GM12878 (cell line): ENCODE measurements around the gene ACER3. TPM values are rescaled to one million over a fixed set of nuclear protein-coding genes. Genes with fewer than 3 reads are reported as not detected.

Experiments
- ATAC-seq: fragments of 200-7000 bp; cut with Tn5 transposase; 3 replicates; pipeline ENCODE4 v1.9.1; 2020; ENCODE audit warnings: mild to moderate bottlenecking, moderate library complexity
- BruUV-seq: library from RNA; stranded (reverse); fragments of 400-500 nt; replicated peaks from 2 replicates; lab custom pipeline; 2021; lab: Mats Ljungman, UMichigan
- CTCF ChIA-PET: fragments of 300-600 bp; sonication (Branson Sonifier 250); formaldehyde crosslinking; extraction: SDS; loops from one replicate; lab custom pipeline; 2021; ENCODE audit warnings: inconsistent platforms; lab: Yijun Ruan, JAX
- POLR2A ChIA-PET: fragments of 350-600 bp; formaldehyde crosslinking; extraction: SDS; loops from one replicate; lab custom pipeline; 2021; ENCODE audit warnings: inconsistent platforms; lab: Charles Lee
- RAD21 ChIA-PET: fragments of 300-600 bp; sonication (Branson Sonifier 250); formaldehyde crosslinking; loops from one replicate; lab custom pipeline; 2023; ENCODE audit warnings: antibody characterized with exemption; ENCODE audit not compliant: unreplicated experiment; lab: Charles Lee
- SMC1A ChIA-PET: fragments of 300-600 bp; sonication (Branson Sonifier 250); formaldehyde crosslinking; loops from one replicate; lab custom pipeline; 2023; ENCODE audit not compliant: unreplicated experiment, uncharacterized antibody; lab: Charles Lee
- DNase-seq: peaks from one replicate; pipeline ENCODE4 v3.0.0-alpha.2; 2011; ENCODE audit warnings: low read depth, low spot score
- FAIRE-seq: peaks from 3 replicates; lab custom pipeline; 2011; peaks lifted over from hg19 to GRCh38; lab: Jason Lieb, UNC
- H2AFZ ChIP-seq: 2 replicates; pipeline ENCODE4 v1.6.0; 2011; ENCODE audit warnings: low read depth, low read length, control low read depth; ENCODE audit not compliant: control insufficient read depth
- H3K27ac ChIP-seq: 2 replicates; pipeline ENCODE4 v1.5.1; 2011; ENCODE audit warnings: control low read depth; ENCODE audit not compliant: control insufficient read depth, insufficient read depth
- H3K27me3 ChIP-seq, 2 experiments: replicated peaks in 1 of 2; 2 replicates each; pipeline versions ENCODE4 v1.6.0 to v1.6.1; 2011; ENCODE audit warnings: low read length in 1 of 2; ENCODE audit not compliant: control insufficient read depth in 2 of 2, insufficient read depth in 2 of 2
- H3K36me3 ChIP-seq, 2 experiments: 2 replicates each; pipeline ENCODE4 v1.5.1; 2011; ENCODE audit warnings: low read length in 1 of 2; ENCODE audit not compliant: control insufficient read depth in 2 of 2, insufficient read depth in 2 of 2
- H3K4me1 ChIP-seq: 2 replicates; pipeline ENCODE4 v1.6.1; 2011; ENCODE audit warnings: mild to moderate bottlenecking, low read length, moderate library complexity, mixed read lengths; ENCODE audit not compliant: control insufficient read depth, insufficient read depth
- H3K4me2 ChIP-seq: 2 replicates; pipeline ENCODE4 v1.6.0; 2011; ENCODE audit warnings: control low read depth; ENCODE audit not compliant: control insufficient read depth, insufficient read depth
- H3K4me3 ChIP-seq: fragments of 200-600 bp; sonication (generic); 2 replicates; pipeline ENCODE4 v1.5.1; 2016
- H3K79me2 ChIP-seq: 2 replicates; pipeline ENCODE4 v1.6.0; 2011; ENCODE audit warnings: low read length; ENCODE audit not compliant: control insufficient read depth, insufficient read depth
- H3K9ac ChIP-seq: 2 replicates; pipeline ENCODE4 v1.8.0; 2011; ENCODE audit warnings: low read length, control low read depth, mixed read lengths; ENCODE audit not compliant: control insufficient read depth, insufficient read depth
- H3K9me3 ChIP-seq: replicated peaks from 3 replicates; pipeline ENCODE4 v1.5.1; 2011; ENCODE audit warnings: mild to moderate bottlenecking, low read length; ENCODE audit not compliant: control insufficient read depth, insufficient read depth
- H4K20me1 ChIP-seq: 2 replicates; pipeline ENCODE4 v1.6.0; 2011; ENCODE audit not compliant: control insufficient read depth, insufficient read depth
- ATF2 ChIP-seq: IDR thresholded peaks from 2 replicates; pipeline ENCODE4 v1.6.1; 2012; ENCODE audit warnings: low read length, inconsistent platforms
- EED ChIP-seq: sonication (generic); IDR thresholded peaks from 2 replicates; pipeline ENCODE4 v1.6.1; 2016; ENCODE audit warnings: antibody characterized with exemption, low read depth
- GABPA ChIP-seq: IDR thresholded peaks from 2 replicates; pipeline ENCODE4 v1.6.1; 2014; ENCODE audit warnings: antibody characterized with exemption, low read depth, mild to moderate bottlenecking, inconsistent platforms
- HSF1 ChIP-seq: fragments of 150-350 bp; IDR thresholded peaks from 2 replicates; pipeline ENCODE4 v1.6.1; 2014; ENCODE audit warnings: mild to moderate bottlenecking, low read depth, low read length
- KAT2A ChIP-seq: conservative IDR thresholded peaks from 2 replicates; pipeline ENCODE4 v1.6.1; 2011; ENCODE audit warnings: low read depth, low read length; ENCODE audit not compliant: control insufficient read depth
- MAX ChIP-seq: IDR thresholded peaks from 2 replicates; pipeline ENCODE4 v1.6.1; 2012; ENCODE audit warnings: low read depth, low read length, improper control_type of control experiment
- MXI1 ChIP-seq: fragments of 150-350 bp; IDR thresholded peaks from 2 replicates; pipeline ENCODE4 v1.6.1; 2011; ENCODE audit warnings: low read depth, mild to moderate bottlenecking, inconsistent platforms, low read length, improper control_type of control experiment
- NBN ChIP-seq: fragments of 450-650 bp; IDR thresholded peaks from 2 replicates; pipeline ENCODE4 v1.6.1; 2016
- NFXL1 ChIP-seq: fragments of 450-650 bp; IDR thresholded peaks from 2 replicates; pipeline ENCODE4 v1.6.1; 2017; ENCODE audit warnings: antibody characterized with exemption, mild to moderate bottlenecking, borderline replicate concordance
- SIX5 ChIP-seq: IDR thresholded peaks from 2 replicates; pipeline ENCODE4 v1.6.1; 2011; ENCODE audit warnings: mild to moderate bottlenecking, low read depth, low read length, moderate library complexity; ENCODE audit not compliant: severe bottlenecking
- SMAD5 ChIP-seq: IDR thresholded peaks from 2 replicates; pipeline ENCODE4 v1.6.1; 2016; ENCODE audit warnings: antibody characterized with exemption, low read depth
- YBX1 ChIP-seq: fragments of 450-650 bp; IDR thresholded peaks from 2 replicates; pipeline ENCODE4 v1.6.1; 2016; ENCODE audit warnings: antibody characterized with exemption
- WGBS: methylation state at CpG from one replicate; pipeline ENCODE4 v1.1.6; 2016; ENCODE audit warnings: low lambda C conversion rate; ENCODE audit not compliant: insufficient replicate concordance, insufficient coverage; ENCODE audit errors: missing lambda C conversion rate; 5-methylcytosine and 5-hydroxymethylcytosine counted together
- in situ Hi-C: fragments of 300-500 bp; cut with MboI; formaldehyde crosslinking; loops from 9 replicates; pipeline ENCODE4 v1.14.3; 2018; ENCODE audit warnings: mixed read lengths
- intact Hi-C: fragments of 100-400 bp; cut with micrococcal nuclease; formaldehyde crosslinking; loops from one replicate; pipeline ENCODE4 v1.14.2; 2022; ENCODE audit not compliant: unreplicated experiment
- polyA plus RNA-seq, 11 experiments: library from polyadenylated mRNA; depleted of rRNA in 4 of 11; unstranded in 6 of 11; stranded (reverse) in 5 of 11; fragments of >200 nt; fragmentation: Nextera tagmentation in 4 of 11; fragmentation: Illumina TruSeq in 1 of 11; extraction: Ambion mirVana in 4 of 11; extraction: Trizol in 1 of 11; gene quantifications; 1 replicate in 1 of 11; 2 replicates in 10 of 11; pipeline versions ENCODE4 v1.2.1 to v1.2.3, GENCODE V29; 2011 to 2016; ENCODE audit warnings: inconsistent platforms in 2 of 11, missing spikeins in 2 of 11, low read depth in 1 of 11
- total RNA-seq, 4 experiments: library from RNA; depleted of rRNA in 3 of 4; stranded (reverse); fragments of >200 nt in 3 of 4; fragmentation: Illumina TruSeq in 1 of 4; extraction: Trizol in 1 of 4; gene quantifications; 2 replicates each; pipeline versions ENCODE4 v1.2.1 to v1.2.3, GENCODE V29; 2013 to 2021

Gene ACER3
- total and polyA plus RNA-seq, 10 of the 15 experiments (the other 5 are each of a cell fraction or from before 2014, with no cell fraction given), result 2.8 to 17.4 (median 10.3) TPM

GRCh38 chr11:76830639-76831327 is 29.9 kb upstream of the ACER3 start:
- no peaks in the 10 kb centered on the region for H3K9me3 ChIP-seq
- SMC1A ChIA-PET, result no interaction called here
- in situ Hi-C loops, result no loop called here
- BruUV-seq, result no TSS peak
- WGBS, result 53% methylated on average over 9 of the region's 9 CpGs
- H3K4me2 ChIP-seq, result no peak overlapping the region
- H3K27ac ChIP-seq, result no peak overlapping the region
- RAD21 ChIA-PET, result no interaction called here
- H3K79me2 ChIP-seq, result no peaks in the 10 kb centered on the region
- H3K4me1 ChIP-seq, result no peaks in the 10 kb centered on the region
- POLR2A ChIA-PET, result interaction anchor here (0.5 kb wide), 1 partner anchor 10 kb away, joined by 3 read pairs; no protein-coding TSS in a partner anchor
- no peak overlapping the region for H3K9ac ChIP-seq
- H3K36me3 ChIP-seq, result no peaks in the 10 kb centered on the region
- no peak overlapping the region for H3K4me3 ChIP-seq
- no peaks in the 10 kb centered on the region for H4K20me1 ChIP-seq
- no peak for DNase-seq
- H3K27me3 ChIP-seq, result no peaks in the 10 kb centered on the region
- TF ChIP-seq SMAD5 (no peak), YBX1 (no peak), ATF2 (no peak), GABPA (no peak), EED (no peak), MXI1 (no peak), SIX5 (no peak), HSF1 (no peak), MAX (no peak), NBN (no peak), KAT2A (no peak), NFXL1 (no peak)
- TF ChIP-seq, all 136 proteins: peak for 0
- FAIRE-seq (no peak), ATAC-seq (no peak)
- H2AFZ ChIP-seq, result no peak overlapping the region
- CTCF ChIA-PET, result no interaction called here
- intact Hi-C loops, result no loop called here
